Astrocyte of the spinal cord (primary cell): Measurements from ENCODE around the gene SH3BGRL2.

Source experiments
- DNase-seq: peaks from one replicate; pipeline ENCODE4 v3.0.0; 2011; ENCODE audit warnings: low read depth, low spot score
- H3K4me3 ChIP-seq: 2 replicates; pipeline ENCODE4 v1.5.1; 2011; ENCODE audit warnings: low read depth, mild to moderate bottlenecking, low read length, moderate library complexity
- CTCF ChIP-seq: IDR thresholded peaks from 2 replicates; pipeline ENCODE4 v1.5.1; 2012; ENCODE audit warnings: low read depth, mild to moderate bottlenecking, low read length, inconsistent platforms
- in situ Hi-C: cut with HindIII; loops from 2 replicates; pipeline ENCODE4 v1.10.0; 2017; ENCODE audit warnings: low sequenced_read_pairs

The SH3BGRL2 gene

GRCh38 chr6:79605968-79606764, 25.0 kb upstream of the SH3BGRL2 start:
- no peak for DNase-seq
- no peak overlapping the region for H3K4me3 ChIP-seq
- in situ Hi-C loops: no loop called here
- TF ChIP-seq CTCF: no peak

- H3K4me3 ChIP-seq: no peak overlapping the region
- no peak for TF ChIP-seq CTCF
- in situ Hi-C loops: no loop called here
- peak; percentile 80 for DNase-seq
These were observed 24.1 kb upstream of the SH3BGRL2 start for GRCh38 chr6:79607000-79607399.

GRCh38 chr6:79608334-79609224, 22.6 kb upstream of the SH3BGRL2 start:
- H3K4me3 ChIP-seq: no peak overlapping the region
- in situ Hi-C loops: no loop called here
- DNase-seq: no peak
- TF ChIP-seq CTCF: no peak

GRCh38 chr6:79609225-79609595, 21.9 kb upstream of the SH3BGRL2 start:
- TF ChIP-seq CTCF: no peak
- in situ Hi-C loops: no loop called here
- no peak overlapping the region for H3K4me3 ChIP-seq

GRCh38 chr6:79610306-79611009, 20.7 kb upstream of the SH3BGRL2 start:
- no peak overlapping the region for H3K4me3 ChIP-seq
- TF ChIP-seq CTCF: no peak
- in situ Hi-C loops: no loop called here
- DNase-seq: no peak

More at GRCh38 chr6:79609225-79609595, 21.9 kb upstream of the SH3BGRL2 start:
- DNase-seq: no peak

GRCh38 chr6:79612457-79612856, 18.7 kb upstream of the SH3BGRL2 start:
- TF ChIP-seq CTCF: no peak
- H3K4me3 ChIP-seq: no peak overlapping the region
- DNase-seq: no peak
- in situ Hi-C loops: no loop called here
